ENCODE data around the gene PLCD3. TPM values are rescaled to one million over a fixed set of nuclear protein-coding genes. Genes with fewer than 3 reads are reported as not detected.

PLCD3 gene
- total RNA-seq, 4 donors from 2014 or later, result 50.4 to 147 (median 81.8) TPM

DNA sequence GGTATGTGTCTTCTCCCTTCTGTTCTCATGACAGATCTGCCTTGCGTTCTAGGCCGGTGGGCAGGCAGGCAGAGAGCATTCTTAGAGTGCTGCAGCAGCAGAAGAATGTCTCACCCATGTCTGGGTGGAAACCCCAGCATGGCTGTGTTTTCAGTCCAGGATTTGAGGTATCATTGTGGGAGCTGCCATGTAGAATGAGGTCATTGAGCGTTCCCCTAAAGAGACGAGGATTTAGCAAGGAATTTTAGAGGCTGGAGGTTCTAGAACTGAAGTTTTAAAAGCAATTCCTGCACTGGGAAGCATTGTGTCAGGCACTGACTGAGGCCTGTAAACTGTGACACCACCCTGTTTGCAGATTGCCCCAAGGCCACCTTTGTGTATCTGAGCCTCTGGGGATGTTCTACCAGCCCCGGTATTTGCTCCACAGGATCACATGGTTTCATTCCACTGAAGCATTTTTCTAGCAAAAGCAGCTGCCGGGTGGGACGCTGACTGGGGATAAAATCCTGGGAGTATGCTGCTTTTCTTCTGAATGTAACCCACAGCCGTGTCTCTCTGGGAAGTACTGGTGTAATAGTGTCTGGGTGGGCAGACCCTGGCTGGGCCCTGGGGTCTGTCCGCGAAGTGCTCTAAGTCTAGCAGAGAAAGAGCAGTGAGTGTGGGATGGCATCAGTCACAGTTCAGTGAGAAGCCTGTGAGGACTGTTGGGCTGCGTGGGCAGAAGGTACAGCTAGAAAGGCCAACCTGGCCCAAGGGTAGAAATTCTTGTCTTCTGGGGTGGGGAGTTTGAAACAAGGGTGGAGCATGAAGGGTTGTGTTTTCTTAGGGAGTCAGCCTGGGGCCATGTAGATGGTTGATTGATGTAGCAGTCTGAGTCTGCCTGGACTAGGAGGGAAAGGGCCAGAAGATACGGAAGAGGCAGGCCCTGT is 30.2 kb downstream of the PLCD3 start:
- TF ChIP-seq POLR2AphosphoS5 (IDR thresholded peaks at IDR 0.05) (no peak), POLR2A (IDR thresholded peaks at IDR 0.05) (no peak), EP300 (IDR thresholded peaks at IDR 0.05) (no peak)
- TF ChIP-seq, protein P1, sequence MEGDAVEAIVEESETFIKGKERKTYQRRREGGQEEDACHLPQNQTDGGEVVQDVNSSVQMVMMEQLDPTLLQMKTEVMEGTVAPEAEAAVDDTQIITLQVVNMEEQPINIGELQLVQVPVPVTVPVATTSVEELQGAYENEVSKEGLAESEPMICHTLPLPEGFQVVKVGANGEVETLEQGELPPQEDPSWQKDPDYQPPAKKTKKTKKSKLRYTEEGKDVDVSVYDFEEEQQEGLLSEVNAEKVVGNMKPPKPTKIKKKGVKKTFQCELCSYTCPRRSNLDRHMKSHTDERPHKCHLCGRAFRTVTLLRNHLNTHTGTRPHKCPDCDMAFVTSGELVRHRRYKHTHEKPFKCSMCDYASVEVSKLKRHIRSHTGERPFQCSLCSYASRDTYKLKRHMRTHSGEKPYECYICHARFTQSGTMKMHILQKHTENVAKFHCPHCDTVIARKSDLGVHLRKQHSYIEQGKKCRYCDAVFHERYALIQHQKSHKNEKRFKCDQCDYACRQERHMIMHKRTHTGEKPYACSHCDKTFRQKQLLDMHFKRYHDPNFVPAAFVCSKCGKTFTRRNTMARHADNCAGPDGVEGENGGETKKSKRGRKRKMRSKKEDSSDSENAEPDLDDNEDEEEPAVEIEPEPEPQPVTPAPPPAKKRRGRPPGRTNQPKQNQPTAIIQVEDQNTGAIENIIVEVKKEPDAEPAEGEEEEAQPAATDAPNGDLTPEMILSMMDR (IDR thresholded peaks at IDR 0.05), result no peak
- Histone ChIP-seq H3K27me3 (no peaks in the 10 kb centered on the region), H3K27ac (peak overlapping the region in 3 of 4 donors; percentile 46 to 59 (median 48)), H3K36me3 (peaks cover 0 to 94% of the 10 kb centered on the region in 2 donors), H3K4me3 (no peak overlapping the region), H3K4me1 (peaks cover 0 to 48% (median 16%) of the 10 kb centered on the region in 3 donors), H3K9me3 (no peaks in the 10 kb centered on the region)
- ATAC-seq, result no peak
- WGBS, 2 donors (ENCODE audit: low coverage in 1 of 2), result 72 to 77% methylated on average over 3 to 8 of the region's 12 CpGs

DNA sequence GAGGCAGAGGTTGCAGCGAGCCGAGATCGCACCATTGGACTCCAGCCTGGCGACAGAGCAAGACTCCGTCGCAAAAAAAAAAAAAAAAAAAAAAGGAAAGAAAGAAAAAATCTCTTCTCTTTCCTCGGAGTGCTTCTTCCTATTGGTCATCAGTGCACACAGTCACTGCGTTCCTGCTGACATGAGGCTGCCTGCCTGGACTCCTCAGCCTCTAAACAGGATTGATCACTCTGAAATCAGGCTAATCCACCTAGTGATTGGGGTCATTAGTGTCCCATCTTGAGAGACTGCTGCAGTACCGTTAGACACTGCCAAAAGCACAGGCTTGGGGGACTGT is 30.8 kb downstream of the PLCD3 start:
- 82% methylated on average over 8 of the region's 9 CpGs; no CpG with 5 or more reads in 1 of the 2 donors for WGBS, 2 donors (ENCODE audit: low coverage in 1 of 2)
- H3K9me3 ChIP-seq, result no peaks in the 10 kb centered on the region
- TF ChIP-seq EP300 (IDR thresholded peaks at IDR 0.05) (no peak), POLR2AphosphoS5 (IDR thresholded peaks at IDR 0.05) (no peak), POLR2A (IDR thresholded peaks at IDR 0.05) (no peak)
- TF ChIP-seq, protein P1 (IDR thresholded peaks at IDR 0.05), result no peak
- no peak for ATAC-seq
- H3K27ac ChIP-seq, result peak overlapping the region in 3 of 4 donors; percentile 46 to 59 (median 48)
- H3K36me3 ChIP-seq, result peaks cover 0 to 94% of the 10 kb centered on the region in 2 donors
- H3K27me3 ChIP-seq, result no peaks in the 10 kb centered on the region
- H3K4me3 ChIP-seq, result no peak overlapping the region
- H3K4me1 ChIP-seq, result peaks cover 0 to 48% (median 16%) of the 10 kb centered on the region in 3 donors

DNA sequence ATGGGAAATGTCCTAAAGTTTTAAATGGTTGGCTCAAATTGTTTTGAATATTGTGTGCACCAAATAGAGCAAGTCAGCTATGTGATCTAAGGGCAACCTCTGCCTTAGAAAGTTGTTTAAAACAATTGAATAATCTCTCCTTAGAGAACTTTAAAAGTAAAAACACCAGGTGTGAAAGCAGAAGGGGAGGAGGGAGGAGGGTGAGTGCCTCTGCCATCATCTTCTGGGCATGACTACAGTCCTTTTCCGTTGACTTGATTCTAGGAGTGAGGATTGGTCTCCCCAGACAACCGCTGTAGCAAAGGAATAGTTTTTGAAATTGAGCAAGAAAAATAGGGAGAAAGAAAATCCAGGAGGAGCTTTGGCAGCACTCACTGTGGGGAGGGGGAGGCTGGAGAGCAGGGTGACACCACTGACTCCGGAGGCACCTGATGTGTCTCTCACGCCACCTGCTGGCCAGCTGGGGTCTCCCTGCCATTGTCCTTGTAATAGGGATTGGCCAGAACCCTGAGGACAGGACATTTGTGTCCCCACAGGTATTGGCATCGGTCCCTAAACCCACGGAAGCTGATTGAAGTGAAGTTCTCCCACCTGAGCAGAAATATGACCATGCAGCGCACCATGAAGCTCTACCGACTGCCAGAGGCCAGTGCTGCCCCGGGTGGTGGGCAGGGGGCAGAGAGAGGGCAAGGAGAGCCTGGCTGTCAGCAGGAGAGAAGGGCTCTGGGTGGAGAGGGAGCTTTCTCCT is 33.3 kb downstream of the PLCD3 start:
- TF ChIP-seq POLR2A (IDR thresholded peaks at IDR 0.05), result no peak
- TF ChIP-seq POLR2AphosphoS5 (IDR thresholded peaks at IDR 0.05), result peak; percentile 56
- TF ChIP-seq EP300 (IDR thresholded peaks at IDR 0.05), result no peak
- TF ChIP-seq, protein P1 (IDR thresholded peaks at IDR 0.05), result peak in 3 of 4 experiments; percentile 83 to 95 (median 94)

DNA sequence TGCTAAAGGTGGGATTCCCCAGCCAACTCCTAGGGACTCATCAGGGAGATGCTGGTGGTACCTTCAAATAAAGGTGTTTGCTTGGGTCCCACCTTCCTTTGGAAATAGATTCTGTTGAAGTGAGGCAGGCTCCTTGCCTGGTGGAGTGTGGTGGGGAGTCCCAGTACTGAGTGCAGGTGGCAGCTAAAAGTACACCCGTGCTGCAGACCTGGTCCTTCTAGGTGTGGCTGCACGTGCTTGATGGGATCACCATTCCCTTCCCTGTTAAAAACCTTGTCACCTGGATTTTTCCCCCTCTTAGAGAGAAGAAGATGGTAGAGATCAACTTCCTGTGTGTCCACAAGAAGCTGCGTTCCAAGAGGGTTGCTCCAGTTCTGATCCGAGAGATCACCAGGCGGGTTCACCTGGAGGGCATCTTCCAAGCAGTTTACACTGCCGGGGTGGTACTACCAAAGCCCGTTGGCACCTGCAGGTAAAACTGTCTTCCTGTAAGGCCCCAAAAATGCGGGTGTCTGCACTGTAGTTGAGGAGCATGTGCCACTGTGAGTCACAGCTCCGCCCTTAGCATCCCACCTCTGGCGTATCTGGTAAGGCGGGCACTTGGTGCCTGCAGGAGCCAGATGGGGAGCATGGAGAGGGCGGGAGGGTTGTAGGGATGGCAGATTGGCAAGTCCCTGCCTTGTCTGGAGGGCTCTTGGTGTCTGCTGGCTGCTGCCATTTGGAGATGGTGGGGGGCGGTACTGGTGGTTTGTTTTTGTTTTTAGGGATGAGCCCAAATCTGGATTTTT is 34.0 kb downstream of the PLCD3 start:
- peaks cover 0 to 90% of the 10 kb centered on the region in 2 donors for H3K36me3 ChIP-seq
- H3K4me1 ChIP-seq, result peaks cover 8 to 64% (median 26%) of the 10 kb centered on the region in 3 donors
- WGBS, 2 donors (ENCODE audit: low coverage in 1 of 2), result 65 to 100% methylated on average over 1 to 7 of the region's 13 CpGs
- no peak for ATAC-seq
- H3K27me3 ChIP-seq, result no peaks in the 10 kb centered on the region
- H3K9me3 ChIP-seq, result no peaks in the 10 kb centered on the region
- TF ChIP-seq EP300 (IDR thresholded peaks at IDR 0.05) (no peak), POLR2AphosphoS5 (IDR thresholded peaks at IDR 0.05) (no peak), POLR2A (IDR thresholded peaks at IDR 0.05) (no peak)
- TF ChIP-seq, protein P1 (IDR thresholded peaks at IDR 0.05), result no peak
- no peak overlapping the region for H3K4me3 ChIP-seq
- H3K27ac ChIP-seq, result peak overlapping the region; percentile 60 to 88 (median 83)

More for the DNA sequence above, 33.3 kb downstream of the PLCD3 start:
- peaks cover 0 to 94% of the 10 kb centered on the region in 2 donors for H3K36me3 ChIP-seq
- H3K27me3 ChIP-seq, result no peaks in the 10 kb centered on the region
- 6 to 43% methylated on average over 2 to 6 of the region's 9 CpGs for WGBS, 2 donors (ENCODE audit: low coverage in 1 of 2)
- H3K4me3 ChIP-seq, result no peak overlapping the region
- peaks cover 1 to 56% (median 18%) of the 10 kb centered on the region in 3 donors for H3K4me1 ChIP-seq
- H3K9me3 ChIP-seq, result no peaks in the 10 kb centered on the region
- peak overlapping the region; percentile 60 to 88 (median 83) for H3K27ac ChIP-seq
- peak; percentile 93 for ATAC-seq

All from gastroesophageal sphincter (tissue), 4 donors.